ENCODE results near the gene ZRANB3.

Gene ZRANB3

DNA sequence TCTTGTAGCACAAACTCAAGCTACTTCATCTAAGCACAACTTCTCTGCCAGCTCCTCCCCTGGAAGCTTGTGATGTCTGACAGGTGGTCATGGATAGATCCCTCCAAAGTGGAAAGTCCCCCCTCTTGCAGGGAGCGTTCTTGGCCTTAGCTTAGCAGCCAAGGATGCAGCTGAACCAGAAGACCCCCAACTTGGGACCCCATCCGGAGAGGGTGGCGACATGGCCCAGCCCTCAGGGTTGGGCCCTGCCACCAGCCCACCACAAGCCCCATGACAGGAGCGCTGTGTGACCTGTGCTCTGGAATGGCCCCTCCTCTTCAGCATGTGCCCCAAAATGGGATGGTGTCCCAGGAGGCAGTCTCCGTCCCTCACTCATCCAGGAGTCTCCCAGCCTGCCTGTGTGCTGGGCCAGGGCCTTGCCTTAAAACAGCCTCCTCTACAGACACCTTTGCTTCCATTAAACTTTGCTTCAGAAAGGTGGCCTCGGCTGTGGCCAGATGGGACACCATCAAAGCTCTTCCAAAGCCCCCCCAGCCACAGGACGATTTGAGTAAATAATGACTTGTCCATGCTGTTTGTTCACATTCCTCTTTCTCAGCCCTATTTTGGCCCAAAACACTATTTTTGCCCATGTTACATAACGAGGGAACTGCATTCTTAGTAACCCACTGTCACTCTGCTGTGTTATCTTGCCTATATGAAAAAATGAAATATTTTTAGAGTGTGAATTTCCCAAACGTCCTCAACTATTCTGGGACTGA is 356.8 kb downstream of the ZRANB3 start:
- DNase-seq (ENCODE audit: low read depth) = no peak

DNA sequence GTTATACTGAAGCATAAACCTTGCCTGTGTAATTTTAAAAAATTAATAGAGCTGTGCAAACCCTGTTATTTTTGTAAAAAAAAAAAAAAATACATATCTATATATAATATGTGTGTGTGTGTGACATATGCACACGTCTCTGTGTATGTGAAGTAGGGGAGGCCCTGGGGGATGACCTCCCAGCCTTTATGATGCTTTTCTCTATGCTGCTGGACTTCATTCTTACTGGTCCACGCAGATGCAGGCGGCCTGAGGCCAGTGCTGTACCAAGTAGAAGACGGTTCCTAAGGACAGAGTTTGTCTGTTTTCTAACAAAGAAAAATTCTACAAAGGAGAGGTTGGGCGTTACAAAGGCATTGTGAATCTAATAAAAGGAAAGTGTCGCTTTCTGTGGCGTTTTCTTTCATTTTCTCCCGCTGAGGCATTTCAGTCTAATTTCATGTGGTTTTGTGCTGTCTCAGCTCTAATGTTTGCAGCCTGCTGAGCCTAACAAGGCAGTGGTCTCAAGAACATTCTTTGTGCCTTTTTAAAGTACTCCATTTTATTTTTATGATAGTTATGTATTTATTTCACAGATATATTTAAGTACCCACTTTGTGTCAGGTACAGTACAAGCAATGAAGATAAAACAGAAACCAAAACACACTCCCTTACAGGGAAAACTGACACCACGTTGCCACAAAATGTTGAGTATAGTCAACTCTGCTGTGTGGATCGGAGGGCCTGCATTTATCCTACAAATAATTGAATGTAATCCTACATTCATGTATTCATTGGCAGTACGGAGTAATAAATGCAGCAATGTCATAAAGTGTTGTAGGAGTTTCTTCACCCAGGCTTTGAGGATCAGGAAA is 360.9 kb downstream of the ZRANB3 start:
- DNase-seq (ENCODE audit: low read depth) = no peak

DNA sequence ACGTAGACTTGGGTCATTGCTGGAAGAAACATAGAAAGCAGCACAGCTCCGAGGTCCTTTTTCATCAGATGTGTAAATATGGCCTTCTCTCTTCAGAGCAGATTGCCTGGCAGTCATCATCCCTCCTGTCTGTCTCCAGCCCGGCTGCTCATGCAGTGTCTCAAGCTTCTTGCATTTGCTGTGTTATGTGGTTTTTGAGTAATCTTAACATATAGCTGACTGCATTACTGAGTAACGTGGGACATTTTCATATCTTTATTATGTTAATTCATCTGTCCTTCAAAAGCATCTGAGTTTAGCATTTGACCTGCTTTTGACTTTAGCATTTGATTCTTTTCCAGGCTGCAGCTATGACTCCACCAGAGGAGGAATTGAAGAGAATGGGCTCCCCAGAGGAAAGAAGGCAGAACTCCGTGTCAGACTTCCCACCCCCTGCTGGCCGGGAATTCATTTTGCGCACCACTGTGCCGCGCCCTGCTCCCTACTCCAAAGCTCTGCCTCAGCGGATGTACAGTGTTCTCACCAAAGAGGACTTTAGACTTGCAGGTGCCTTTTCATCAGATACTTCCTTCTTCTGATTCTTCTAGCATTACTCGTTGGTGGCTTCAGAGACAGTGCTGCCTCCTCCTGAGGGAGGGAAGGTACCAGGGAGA is 362.7 kb downstream of the ZRANB3 start:
- DNase-seq (ENCODE audit: low read depth) = no peak

DNA sequence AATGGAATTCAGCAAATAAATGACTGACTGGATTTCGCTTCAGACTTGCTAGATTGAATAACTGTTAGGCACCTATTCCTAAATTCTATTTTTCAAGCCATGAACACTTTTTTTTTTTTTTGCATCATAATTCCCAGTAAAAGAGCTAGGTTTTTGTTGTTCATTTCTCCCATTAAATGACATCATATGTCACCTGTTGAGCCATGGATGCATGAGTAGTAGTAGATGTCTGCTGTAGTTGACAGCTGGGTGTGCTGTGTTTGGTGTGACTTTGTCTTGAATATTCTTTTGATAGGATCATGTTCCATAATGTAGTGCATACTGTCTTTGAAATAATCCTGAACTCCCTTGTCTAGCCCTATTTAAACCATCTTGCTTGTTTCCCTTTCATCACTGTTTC is 363.7 kb downstream of the ZRANB3 start:
- DNase-seq (ENCODE audit: low read depth) = no peak

DNA sequence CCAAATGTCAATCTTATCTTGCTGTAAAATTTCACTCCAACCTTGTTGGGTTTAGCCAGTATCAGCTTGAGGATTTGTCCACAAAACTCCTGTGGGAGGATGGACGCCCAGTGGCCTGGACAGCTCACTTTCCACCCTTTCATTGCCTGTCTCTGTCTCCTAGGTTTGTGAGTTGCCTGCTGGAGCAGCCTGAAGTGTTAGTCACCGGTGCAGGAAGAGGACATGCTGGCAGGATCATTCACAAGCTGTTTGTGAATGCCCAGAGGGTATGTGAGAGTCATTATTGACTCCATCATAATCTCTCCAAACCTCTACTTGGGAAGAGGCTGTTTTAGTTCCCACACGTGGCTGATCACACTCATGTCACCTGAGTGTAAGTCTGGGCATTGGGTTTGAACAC is 366.6 kb downstream of the ZRANB3 start:
- no peak for DNase-seq (ENCODE audit: low read depth)

DNA sequence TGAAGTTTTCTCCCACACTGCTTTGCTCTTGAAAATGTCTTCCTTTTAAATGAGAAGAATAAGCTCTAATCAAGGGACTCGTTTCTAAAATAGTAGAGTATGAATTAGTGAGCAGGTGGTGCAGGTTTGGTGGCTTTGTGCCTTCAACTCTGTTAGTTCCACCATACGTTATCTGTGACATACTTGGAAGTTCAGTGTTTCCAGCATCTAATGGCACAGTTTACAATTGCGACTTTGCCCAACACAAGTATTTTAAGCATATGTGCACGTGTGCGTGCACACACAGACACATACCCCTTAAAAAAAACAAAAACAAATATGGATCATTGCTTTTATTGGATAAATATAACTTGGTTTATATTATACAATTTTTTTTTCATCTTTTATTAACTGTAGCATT is 367.1 kb downstream of the ZRANB3 start:
- DNase-seq (ENCODE audit: low read depth) = no peak

DNA sequence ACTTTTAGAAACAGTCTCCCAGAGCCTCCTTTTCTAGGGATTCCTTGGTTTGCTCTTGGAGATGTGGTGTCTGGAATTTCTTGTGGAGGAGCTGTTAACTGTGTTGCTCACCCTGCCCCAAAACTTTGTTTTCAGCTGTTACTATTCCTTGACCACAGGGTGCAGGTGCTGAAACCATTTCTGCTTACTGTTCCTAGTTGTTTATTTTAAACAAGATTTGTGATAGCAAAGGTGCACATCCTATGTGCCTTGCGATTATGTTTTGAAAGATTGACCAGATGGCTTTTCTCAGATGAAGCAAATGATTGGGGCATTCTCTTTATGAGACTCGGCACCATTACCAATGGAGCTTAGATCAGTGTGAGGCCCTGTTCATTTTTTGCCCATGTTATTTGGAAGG is 367.7 kb downstream of the ZRANB3 start:
- DNase-seq (ENCODE audit: low read depth) = no peak

DNA sequence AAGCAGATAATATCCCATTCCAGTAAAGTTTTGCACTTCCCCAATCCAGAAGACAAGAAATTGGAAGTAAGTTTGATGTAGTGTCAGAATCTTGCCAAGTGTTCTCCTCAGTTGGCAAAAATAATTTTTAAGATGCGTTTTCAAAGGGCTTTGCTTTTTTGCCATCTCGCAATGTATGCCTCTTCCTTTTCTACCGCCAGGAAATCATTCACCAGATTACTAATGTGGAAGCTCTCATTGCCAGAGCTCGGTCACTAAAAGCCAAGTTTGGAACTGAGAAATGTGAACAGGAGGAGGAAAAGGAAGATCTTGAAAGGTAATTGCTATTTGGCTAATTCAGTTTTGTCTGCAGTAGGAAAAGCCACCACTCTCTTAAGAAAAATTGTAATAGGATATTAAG is 368.2 kb downstream of the ZRANB3 start:
- DNase-seq (ENCODE audit: low read depth) = no peak

DNA sequence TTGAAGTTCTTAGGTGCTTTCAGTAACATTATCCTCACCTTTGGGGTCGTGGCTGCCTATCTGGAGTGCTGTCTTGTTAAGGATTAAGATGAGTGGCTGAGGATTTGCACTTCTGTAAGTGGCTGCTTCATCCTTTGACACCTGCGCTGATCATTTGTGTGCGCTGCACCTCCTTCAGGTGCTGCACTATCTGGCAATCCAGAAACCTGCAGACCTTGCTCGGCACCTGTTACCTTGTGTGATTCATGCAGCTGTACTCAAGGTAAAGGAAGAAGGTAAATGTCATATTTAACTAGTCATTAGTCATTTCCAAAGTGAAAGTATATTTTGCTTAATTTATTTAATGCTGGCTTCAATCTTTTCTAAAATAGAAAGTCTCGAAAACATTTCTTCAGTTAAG is 368.6 kb downstream of the ZRANB3 start:
- DNase-seq (ENCODE audit: low read depth) = no peak

DNA sequence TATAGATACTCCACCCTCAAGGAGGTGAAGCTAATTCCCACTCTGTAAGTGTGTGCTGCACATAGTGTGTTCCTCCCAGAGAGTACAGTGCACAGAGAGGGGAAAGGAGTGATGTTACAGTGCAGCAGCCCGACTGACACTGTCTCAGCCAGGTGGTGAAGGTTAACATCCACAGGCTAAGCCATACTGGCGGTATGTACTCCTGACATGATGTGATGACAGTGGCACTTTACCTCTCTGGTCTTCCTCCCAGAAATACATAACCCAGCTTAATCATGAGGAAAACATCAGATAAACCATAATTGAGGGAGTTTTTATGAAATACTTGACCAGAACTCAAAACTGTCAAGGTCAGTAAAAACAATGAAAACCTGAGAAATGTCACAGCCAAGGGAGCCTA is 371.8 kb downstream of the ZRANB3 start:
- DNase-seq (ENCODE audit: low read depth) = no peak

DNA sequence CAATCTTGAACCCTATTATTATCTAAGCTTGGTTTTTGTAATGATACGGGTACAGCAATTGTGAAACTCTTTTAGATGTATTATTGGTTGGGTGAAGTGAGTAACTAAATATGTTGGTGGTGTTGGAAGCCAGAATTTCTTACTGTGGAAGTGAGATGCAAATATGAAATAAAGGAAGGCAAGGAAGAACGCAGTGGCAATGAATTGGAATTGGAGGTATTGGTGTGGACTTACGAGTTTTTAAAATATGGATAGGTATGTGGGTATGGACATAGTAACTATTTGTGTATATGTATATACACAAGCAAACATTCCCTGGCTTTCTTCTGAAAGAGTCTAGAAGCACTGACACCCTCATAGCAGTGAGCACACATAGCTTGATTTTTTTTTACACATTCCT is 373.2 kb downstream of the ZRANB3 start:
- no peak for DNase-seq (ENCODE audit: low read depth)

DNA sequence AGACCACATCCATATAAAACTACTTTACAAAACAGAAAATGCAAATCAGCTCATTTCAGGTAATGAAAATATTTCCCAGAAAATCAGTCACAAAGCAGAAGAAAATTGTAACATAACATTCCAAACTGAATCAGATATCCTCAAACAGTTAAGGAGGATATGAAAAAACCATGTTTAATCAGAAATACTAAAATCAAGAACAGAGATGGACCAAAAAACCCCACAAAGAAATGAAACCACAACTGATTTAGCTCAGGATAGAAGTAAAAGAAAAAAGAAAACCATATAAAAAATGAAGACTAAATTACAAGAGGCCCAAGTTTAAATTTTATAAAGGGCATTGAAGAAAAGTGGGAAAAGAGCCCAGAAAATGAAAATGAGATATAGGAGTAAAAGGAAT is 376.1 kb downstream of the ZRANB3 start:
- DNase-seq (ENCODE audit: low read depth) = no peak

DNA sequence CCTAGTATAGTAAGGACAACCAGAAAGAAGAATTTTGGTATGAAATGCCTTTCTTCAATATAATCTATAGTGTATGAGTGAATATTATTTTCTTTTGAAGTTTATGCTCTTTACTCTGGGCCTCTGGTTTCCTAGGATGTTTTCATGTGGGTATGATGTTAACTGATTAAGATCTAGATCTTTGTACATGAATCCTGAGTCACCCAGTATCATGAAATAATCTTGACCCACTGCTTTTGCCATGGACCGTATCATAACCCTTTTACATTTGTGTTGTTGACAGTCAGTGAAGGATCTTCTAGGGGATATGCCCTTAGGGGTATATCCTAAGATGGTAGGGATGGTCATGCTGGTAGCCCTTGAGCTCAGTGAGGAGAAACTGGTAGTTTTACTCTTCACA is 378.7 kb downstream of the ZRANB3 start:
- DNase-seq (ENCODE audit: low read depth) = no peak

DNA sequence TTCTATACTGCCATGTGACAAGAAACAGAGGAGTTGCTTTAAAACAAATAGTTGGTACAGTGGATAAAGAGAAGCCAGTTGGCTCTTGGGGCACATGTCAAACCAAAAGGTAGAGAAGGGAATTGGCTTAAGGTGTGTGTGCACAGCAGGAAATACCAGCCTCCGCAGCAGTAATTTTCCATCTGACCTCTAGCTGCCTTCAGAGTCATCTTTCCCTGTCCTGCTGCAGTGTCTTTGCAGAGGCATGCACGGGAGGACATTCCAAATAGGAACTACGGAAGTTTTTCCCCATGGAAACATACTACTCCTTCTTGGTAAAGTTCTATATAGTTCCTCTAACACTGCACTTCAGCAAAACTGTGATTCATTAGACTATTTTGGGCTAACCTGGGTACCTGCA is 379.4 kb downstream of the ZRANB3 start:
- no peak for DNase-seq (ENCODE audit: low read depth)

DNA sequence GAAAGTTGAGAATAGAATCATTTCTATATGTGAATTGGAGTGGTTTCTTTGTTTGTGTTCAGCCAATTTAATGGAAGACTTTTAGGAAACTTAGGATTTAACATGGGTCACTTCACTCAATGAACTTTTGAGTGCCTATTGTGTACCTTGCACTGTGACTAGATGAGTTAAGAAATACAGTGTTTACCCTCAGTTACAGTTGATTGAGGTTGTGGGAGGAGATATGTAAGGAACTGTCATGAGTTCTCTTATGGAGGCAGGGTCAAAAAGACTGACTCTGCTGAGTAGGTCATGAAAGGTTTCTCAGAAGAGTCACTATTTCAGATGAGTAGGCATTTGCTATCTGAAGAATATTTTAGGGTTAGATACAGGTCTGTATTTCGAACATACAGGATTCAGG is 380.3 kb downstream of the ZRANB3 start:
- DNase-seq (ENCODE audit: low read depth) = no peak

DNA sequence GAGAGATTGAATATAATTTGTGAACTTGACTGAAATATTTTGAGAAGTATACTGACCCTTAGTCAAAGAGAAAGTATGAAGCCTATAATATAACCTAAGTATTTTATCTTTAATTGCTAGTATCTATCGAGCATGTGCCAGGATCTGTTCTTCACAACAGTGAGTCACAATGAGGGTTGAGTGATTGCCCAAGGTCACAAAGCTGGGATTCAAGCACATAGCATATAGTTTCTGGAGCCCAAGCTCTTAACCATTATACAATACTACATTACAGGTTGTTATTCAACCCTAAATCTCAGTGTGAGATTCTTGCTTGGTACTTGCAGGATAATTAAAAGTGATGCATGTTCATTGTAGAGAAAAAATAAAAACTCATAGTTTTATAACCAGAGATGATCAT is 381.8 kb downstream of the ZRANB3 start:
- no peak for DNase-seq (ENCODE audit: low read depth)

DNA sequence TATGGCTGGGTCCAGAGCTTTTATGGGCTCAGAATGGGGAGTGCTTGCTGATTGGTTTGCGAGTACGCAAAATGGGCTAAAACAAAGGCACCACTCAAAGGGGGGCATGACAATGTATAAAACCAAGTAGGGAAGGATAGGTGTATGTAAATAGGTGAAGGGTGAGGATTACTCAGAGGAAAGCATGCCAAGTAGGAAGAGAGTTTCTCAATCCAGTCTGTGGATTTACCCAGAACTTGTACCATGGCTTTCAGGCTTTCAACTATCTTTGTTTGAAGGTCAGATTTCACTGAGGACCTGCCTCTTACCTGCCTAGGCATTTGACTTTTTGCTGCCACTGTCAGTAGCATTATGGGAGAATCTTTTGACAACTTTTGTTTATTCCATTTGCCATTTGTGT is 386.7 kb downstream of the ZRANB3 start:
- no peak for DNase-seq (ENCODE audit: low read depth)

DNA sequence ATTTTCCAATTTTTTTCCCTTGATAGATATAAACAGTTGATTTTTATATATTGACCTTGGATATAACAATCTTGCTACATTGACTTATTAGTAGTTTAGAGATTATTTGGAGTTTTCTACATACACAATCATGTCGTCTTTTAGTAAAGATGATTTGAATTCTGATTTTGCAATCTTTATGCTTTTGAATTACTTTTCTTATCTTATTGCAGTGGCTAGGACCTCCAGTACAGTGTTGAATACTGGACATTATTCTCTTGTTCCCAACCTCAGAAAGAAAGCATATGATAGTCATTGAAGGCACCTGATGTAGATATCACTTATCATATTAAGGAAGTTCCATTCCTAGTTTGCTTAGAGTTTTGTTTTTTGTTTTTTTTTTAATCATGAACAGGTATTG is 388.7 kb downstream of the ZRANB3 start:
- no peak for DNase-seq (ENCODE audit: low read depth)

DNA sequence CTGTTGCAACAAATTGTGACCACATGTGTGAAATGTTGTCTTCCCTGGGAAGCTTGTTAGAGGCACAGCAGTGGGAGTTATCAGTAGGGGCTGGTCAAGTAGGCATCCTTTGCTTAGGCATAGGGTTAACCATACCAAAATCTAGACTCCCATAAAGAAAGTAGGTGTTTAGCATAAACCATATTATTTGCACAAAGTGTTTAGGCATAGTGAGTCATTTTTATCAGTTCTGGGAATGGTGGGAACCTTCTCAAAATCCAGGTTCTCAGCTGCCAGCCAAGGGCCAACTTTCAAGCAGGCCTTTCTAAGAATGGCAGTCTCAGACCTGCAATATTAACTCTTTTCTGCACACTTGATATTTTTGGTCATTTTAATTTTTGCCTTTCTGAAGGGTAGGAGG is 390.4 kb downstream of the ZRANB3 start:
- DNase-seq (ENCODE audit: low read depth) = no peak

DNA sequence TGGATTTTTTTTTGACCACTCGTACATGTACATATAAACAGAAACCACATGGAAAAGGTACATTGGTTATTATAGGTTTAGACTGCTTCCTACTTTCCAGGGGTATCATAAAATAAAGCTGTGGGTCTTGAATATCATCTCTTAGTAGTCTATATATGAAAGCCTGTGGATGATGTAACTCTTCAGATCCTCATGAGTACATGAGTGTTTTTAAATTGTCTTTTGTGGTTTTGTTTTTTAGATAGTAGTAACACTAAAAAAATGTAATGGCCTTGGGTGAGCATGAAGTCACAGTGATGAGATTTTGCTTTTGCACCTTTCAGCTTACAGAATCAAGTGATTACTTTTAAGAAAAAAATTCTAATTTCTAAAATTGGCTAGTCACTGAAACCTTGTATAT is 398.7 kb downstream of the ZRANB3 start:
- DNase-seq (ENCODE audit: low read depth) = no peak

DNA sequence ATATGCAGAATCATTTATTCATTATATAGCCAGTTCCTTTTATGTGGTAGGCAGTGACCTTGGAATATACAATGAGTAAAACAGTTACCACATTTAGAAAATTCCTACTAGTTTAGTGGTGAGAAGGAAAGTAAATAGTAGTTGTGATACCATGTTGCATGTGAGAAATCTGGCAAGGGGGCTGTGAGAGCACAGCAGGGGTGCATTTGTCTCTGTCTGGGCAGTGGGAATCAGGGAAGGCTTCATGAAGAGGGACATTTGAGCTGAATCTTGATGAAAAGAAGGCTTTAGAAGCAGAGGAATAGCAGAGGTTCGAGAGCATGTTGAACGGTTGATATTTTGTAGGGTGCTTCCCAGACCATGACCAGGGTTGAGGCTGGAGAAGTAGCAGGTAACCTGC is 400.3 kb downstream of the ZRANB3 start:
- no peak for DNase-seq (ENCODE audit: low read depth)

DNA sequence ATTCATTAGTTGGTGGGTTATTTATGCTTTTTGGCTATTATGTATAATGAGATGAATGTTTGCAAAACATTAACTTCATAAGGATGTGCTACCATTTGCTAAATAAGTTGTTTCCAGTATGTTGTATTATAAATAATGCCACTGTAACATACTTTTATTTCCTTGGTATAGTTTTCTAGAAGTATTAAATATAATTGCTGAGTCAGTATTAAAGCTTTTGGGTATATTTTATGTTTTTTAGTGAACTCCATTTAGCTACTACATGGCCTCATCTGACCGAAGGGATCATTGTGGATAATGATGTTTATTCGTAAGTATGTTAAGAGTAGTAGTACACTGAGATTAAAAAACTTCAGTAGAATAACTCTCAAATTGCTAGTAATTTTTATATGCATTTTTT is 405.1 kb downstream of the ZRANB3 start:
- DNase-seq (ENCODE audit: low read depth) = no peak

Data from stimulated activated CD8-positive, alpha-beta memory T cell treated with anti-CD3 and anti-CD28 coated beads, Interleukin-15, amount 100 ng/mL, for 24 hours (primary cell).